Left ventricle myocardium superior (tissue), 1 donor: ENCODE measurements around the gene LIX1L. TPM values are rescaled to one million over a fixed set of nuclear protein-coding genes. Genes with fewer than 3 reads are reported as not detected.
A peak's percentile ranks its signal among the peaks of the same experiment; 100 is the strongest.

Experiments
- ATAC-seq: fragments of 200-7000 bp; cut with Tn5 transposase; one replicate; pipeline ENCODE4 v1.9.1; 2020; ENCODE audit warnings: mild to moderate bottlenecking, moderate library complexity
- DNase-seq: peaks from one replicate; pipeline ENCODE4 v3.0.0-alpha.2; 2020
- intact Hi-C: fragments of 100-400 bp; cut with micrococcal nuclease; formaldehyde crosslinking; loops from one replicate; pipeline ENCODE4 v1.11.0; 2022
- total RNA-seq: library from RNA; stranded (reverse); fragmentation: NEBNext Ultra II Directional; extraction: Animal tissue kit (Norgen Biotek cat#: 25700); gene quantifications from one replicate; pipeline ENCODE4 v1.2.1, GENCODE V29; 2021
- donor health status: DM: no; HTN: yes; CAD: no; lungs with severe emphysema.

The LIX1L gene
- total RNA-seq, 1 donor from 2014 or later = 25.2 TPM

- no peak for DNase-seq
- ATAC-seq = no peak
- intact Hi-C loops = no loop called here
Measured at GRCh38 chr1:145986551-145986950, 28.7 kb upstream of the LIX1L start.

GRCh38 chr1:145985502-145986439 lies 28.0 kb upstream of the LIX1L start:
- DNase-seq (peak; percentile 74), ATAC-seq (peak; percentile 41)
- intact Hi-C loops = no loop called here

- intact Hi-C loops = no loop called here
- DNase-seq (peak; percentile 60), ATAC-seq (peak; percentile 0)
Measured at GRCh38 chr1:145985129-145985501, 27.3 kb upstream of the LIX1L start.

GRCh38 chr1:145983960-145984830 lies 26.4 kb upstream of the LIX1L start:
- intact Hi-C loops = no loop called here
- ATAC-seq (no peak), DNase-seq (no peak)

GRCh38 chr1:145983206-145983675 lies 25.4 kb upstream of the LIX1L start:
- peak; percentile 11 for ATAC-seq
- intact Hi-C loops = no loop called here
- peak; percentile 55 for DNase-seq

- intact Hi-C loops = no loop called here
- DNase-seq = no peak
- peak; percentile 1 for ATAC-seq
Measured at GRCh38 chr1:145982010-145982723, 24.4 kb upstream of the LIX1L start.

GRCh38 chr1:145980457-145980994 lies 22.7 kb upstream of the LIX1L start:
- peak; percentile 53 for ATAC-seq
- intact Hi-C loops = no loop called here
- peak; percentile 52 for DNase-seq

- peak; percentile 39 for DNase-seq
- intact Hi-C loops = loop anchor here (5.0 kb wide), 1 partner anchor 32 kb away; no protein-coding TSS in a partner anchor
- ATAC-seq = peak; percentile 6
Measured at GRCh38 chr1:145979746-145980456, 22.1 kb upstream of the LIX1L start.

GRCh38 chr1:145978854-145979745 lies 21.3 kb upstream of the LIX1L start:
- peak; percentile 85 for ATAC-seq
- peak; percentile 90 for DNase-seq
- intact Hi-C loops = loop anchor here (5.0 kb wide), 1 partner anchor 33 kb away; no protein-coding TSS in a partner anchor

- ATAC-seq = no peak
- intact Hi-C loops = loop anchor here (5.0 kb wide), 1 partner anchor 34 kb away; no protein-coding TSS in a partner anchor
- no peak for DNase-seq
Measured at GRCh38 chr1:145978471-145978853, 20.6 kb upstream of the LIX1L start.

- peak; percentile 63 for DNase-seq
- ATAC-seq = peak; percentile 28
- intact Hi-C loops = loop anchor here (5.0 kb wide), 1 partner anchor 35 kb away; no protein-coding TSS in a partner anchor
Measured at GRCh38 chr1:145977486-145978470, 20.0 kb upstream of the LIX1L start.

- intact Hi-C loops = loop anchor here (5.0 kb wide), 1 partner anchor 35 kb away; no protein-coding TSS in a partner anchor
- no peak for ATAC-seq
- no peak for DNase-seq
Measured at GRCh38 chr1:145977016-145977415, 19.2 kb upstream of the LIX1L start.

- DNase-seq (no peak), ATAC-seq (no peak)
- intact Hi-C loops = loop anchor here (5.0 kb wide), 1 partner anchor 37 kb away; no protein-coding TSS in a partner anchor
Measured at GRCh38 chr1:145975216-145975615, 17.4 kb upstream of the LIX1L start.

- ATAC-seq = no peak
- intact Hi-C loops = loop anchor here (5.0 kb wide), 1 partner anchor 38 kb away; no protein-coding TSS in a partner anchor
- DNase-seq = no peak
Measured at GRCh38 chr1:145974721-145975120, 16.9 kb upstream of the LIX1L start.

GRCh38 chr1:145972580-145972979 lies 14.8 kb upstream of the LIX1L start:
- DNase-seq (no peak), ATAC-seq (no peak)
- intact Hi-C loops = no loop called here

- ATAC-seq (no peak), DNase-seq (no peak)
- intact Hi-C loops = no loop called here
Measured at GRCh38 chr1:145967288-145967687, 9.5 kb upstream of the LIX1L start.
